Lower leg skin (tissue), 4 donors: ENCODE data around the gene OLFML1. TPM values are rescaled to one million over a fixed set of nuclear protein-coding genes. Genes with fewer than 3 reads are reported as not detected.

Experiments used
- DNase-seq, 2 donors: peaks; one replicate each; pipeline ENCODE4 v3.0.0-alpha.2; 2019; ENCODE audit warnings: low spot score in 2 of 2
- H3K4me3 ChIP-seq: fragments of 200-600 bp; sonication (generic); 2 replicates; pipeline ENCODE4 v1.5.1; 2017; ENCODE audit warnings: mild to moderate bottlenecking, low read depth; ENCODE audit not compliant: poor library complexity, severe bottlenecking
- POLR2A ChIP-seq, 2 donors: fragments of 450-650 bp; IDR thresholded peaks; one replicate each; pipeline ENCODE4 v1.6.1; 2016 to 2017; ENCODE audit warnings: antibody characterized with exemption in 2 of 2, mild to moderate bottlenecking in 1 of 2, moderate library complexity in 1 of 2
- WGBS, 2 donors: methylation state at CpG; one replicate each; pipeline ENCODE4 v1.1.5; 2018; 5-methylcytosine and 5-hydroxymethylcytosine counted together
- intact Hi-C: fragments of 100-400 bp; cut with DNase I; formaldehyde crosslinking; loops from one replicate; pipeline ENCODE4 v1.15.0; 2023; ENCODE audit warnings: low total_unique reads
- total RNA-seq, 4 donors: library from RNA; depleted of rRNA; stranded (reverse); fragments of >200 nt; gene quantifications; one replicate each; pipeline ENCODE4 v1.1.0, GENCODE V29; 2016
- TF ChIP-seq, protein P1 (sequence below), 3 donors: fragments of 450-650 bp; IDR thresholded peaks; one replicate each; pipeline ENCODE4 v1.5.1; 2016; ENCODE audit warnings: antibody characterized with exemption in 3 of 3, mild to moderate bottlenecking in 3 of 3, moderate library complexity in 2 of 3

Gene OLFML1
- total RNA-seq, 4 donors from 2014 or later = 1.4 to 4.0 (median 2.7) TPM

DNA sequence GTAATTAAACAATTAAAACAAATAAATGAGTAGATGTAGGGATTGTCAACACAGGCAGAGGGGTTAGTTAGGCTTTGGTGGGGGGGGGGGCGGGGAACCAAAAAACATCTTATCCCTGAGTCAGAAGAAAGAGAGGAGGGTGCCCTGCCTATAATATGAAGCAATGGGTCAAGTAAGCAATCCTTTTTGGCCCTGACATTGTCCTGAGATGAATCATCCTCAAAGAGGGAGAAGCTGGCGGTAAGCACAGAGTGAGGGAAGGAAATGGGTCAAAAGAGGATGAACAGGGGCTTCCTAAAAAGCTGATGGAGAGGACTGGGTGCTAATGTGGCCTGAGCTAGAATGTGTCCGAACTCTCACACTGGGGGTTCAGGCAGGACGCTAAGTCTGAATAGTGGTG lies 4.7 kb downstream of the OLFML1 start:
- intact Hi-C loops = no loop called here
- no peak overlapping the region for H3K4me3 ChIP-seq
- 75 to 86% methylated on average over 4 of the region's 4 CpGs for WGBS, 2 donors
- DNase-seq = no peak
- TF ChIP-seq POLR2A (IDR thresholded peaks at IDR 0.05) = no peak
- TF ChIP-seq, protein P1, sequence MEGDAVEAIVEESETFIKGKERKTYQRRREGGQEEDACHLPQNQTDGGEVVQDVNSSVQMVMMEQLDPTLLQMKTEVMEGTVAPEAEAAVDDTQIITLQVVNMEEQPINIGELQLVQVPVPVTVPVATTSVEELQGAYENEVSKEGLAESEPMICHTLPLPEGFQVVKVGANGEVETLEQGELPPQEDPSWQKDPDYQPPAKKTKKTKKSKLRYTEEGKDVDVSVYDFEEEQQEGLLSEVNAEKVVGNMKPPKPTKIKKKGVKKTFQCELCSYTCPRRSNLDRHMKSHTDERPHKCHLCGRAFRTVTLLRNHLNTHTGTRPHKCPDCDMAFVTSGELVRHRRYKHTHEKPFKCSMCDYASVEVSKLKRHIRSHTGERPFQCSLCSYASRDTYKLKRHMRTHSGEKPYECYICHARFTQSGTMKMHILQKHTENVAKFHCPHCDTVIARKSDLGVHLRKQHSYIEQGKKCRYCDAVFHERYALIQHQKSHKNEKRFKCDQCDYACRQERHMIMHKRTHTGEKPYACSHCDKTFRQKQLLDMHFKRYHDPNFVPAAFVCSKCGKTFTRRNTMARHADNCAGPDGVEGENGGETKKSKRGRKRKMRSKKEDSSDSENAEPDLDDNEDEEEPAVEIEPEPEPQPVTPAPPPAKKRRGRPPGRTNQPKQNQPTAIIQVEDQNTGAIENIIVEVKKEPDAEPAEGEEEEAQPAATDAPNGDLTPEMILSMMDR (IDR thresholded peaks at IDR 0.05) = no peak

DNA sequence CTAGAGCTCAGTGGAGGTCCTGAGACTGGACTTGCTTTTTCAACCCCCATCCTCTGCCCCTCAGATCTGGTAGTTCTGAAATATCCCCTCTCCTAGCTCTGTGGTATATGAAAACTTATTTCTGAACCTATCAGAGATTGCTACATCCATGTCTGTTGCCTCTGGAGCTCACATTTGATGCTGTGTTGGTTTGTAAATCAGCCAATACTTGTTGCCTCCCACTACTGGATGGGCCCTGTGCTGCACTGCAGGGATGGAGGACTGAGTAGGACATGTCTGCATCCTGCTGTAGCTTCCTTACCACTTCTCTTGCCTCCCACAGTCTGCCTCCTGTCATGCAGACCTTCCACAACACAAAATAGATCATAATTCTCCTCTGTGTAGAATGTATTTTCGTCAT lies 5.2 kb downstream of the OLFML1 start:
- 91 to 95% methylated on average over 1 of the region's 1 CpG for WGBS, 2 donors
- intact Hi-C loops = no loop called here
- TF ChIP-seq, protein P1 (IDR thresholded peaks at IDR 0.05) = no peak
- TF ChIP-seq POLR2A (IDR thresholded peaks at IDR 0.05) = no peak
- DNase-seq = no peak
- H3K4me3 ChIP-seq = no peak overlapping the region

DNA sequence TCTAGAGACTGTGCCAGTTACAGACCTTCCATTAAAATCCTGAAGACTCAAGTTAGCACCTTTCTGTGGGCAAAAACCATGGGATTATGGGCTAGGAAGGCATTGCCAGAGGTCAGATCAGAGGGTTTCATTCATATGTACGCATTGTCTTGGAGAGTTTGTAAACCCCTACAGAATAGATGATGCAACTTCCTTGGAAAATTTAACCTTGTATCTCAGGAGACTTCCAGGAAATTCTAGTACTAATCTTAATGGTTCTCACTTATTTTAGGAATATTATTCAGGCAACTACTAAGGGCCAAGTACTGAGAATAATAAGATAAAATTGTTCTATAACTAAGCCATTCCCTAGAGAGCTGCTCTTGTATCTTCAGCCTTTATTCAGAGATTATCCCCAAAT lies 6.9 kb downstream of the OLFML1 start:
- no peak for DNase-seq
- 83 to 90% methylated on average over 1 of the region's 1 CpG for WGBS, 2 donors
- intact Hi-C loops = no loop called here
- no peak for TF ChIP-seq POLR2A (IDR thresholded peaks at IDR 0.05)
- TF ChIP-seq, protein P1 (IDR thresholded peaks at IDR 0.05) = no peak
- no peak overlapping the region for H3K4me3 ChIP-seq

DNA sequence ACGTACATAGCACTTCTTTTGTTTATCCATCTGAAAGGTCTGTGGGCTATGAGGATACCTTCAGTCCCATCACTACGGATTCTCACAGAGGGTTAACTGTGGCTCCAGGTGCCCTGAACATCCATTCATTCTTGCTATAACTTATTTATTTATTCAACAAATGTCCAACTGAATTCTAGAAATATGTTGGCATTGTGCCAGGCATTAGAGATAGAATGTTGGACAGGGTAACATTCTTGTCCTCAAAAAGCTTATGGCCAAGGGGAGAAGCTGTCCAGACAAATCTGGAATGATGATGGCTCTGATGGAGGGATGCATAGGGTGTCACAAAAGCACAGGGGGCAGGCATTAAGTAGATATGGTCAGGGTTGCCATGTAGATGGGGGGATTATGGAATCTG lies 8.4 kb downstream of the OLFML1 start:
- H3K4me3 ChIP-seq = no peak overlapping the region
- WGBS, 2 donors = 87 to 96% methylated on average over 2 of the region's 2 CpGs
- TF ChIP-seq POLR2A (IDR thresholded peaks at IDR 0.05) = no peak
- TF ChIP-seq, protein P1 (IDR thresholded peaks at IDR 0.05) = no peak
- no peak for DNase-seq
- intact Hi-C loops = no loop called here

DNA sequence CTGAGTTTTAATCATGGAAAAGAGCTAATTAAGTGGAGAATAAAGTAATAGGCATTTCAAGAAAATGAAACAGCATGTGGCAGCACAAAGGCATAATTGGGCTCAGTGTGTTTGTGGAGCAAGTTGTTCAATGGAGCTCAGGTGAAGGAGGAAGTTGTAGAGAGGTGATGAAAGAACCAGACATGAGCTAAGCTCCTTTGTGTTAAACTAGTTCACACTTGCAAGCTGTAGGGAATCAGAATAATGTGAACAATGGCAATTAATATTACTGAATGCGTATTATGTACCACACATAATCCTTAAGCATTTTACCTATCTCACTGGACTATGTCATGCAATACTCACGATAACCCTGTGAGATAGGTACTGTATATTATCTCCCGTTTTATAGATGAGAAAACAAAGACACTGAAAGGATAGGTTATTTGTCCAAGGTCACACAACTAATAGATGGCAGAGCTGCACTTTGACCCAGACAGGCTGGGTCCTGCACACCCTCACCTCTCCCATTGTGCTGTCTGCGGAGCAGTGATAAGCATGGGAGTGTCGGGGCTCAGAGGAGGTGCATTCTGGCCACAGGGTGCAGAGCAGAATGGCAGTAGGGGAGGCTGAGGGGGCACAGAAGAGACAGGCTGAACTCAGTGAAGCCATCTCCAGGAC lies 8.9 kb downstream of the OLFML1 start:
- intact Hi-C loops = no loop called here
- WGBS, 2 donors = 79 to 82% methylated on average over 5 of the region's 5 CpGs

More for the DNA sequence above, 8.9 kb downstream of the OLFML1 start:
- no peak for DNase-seq
- TF ChIP-seq, protein P1 (IDR thresholded peaks at IDR 0.05) = no peak
- no peak for TF ChIP-seq POLR2A (IDR thresholded peaks at IDR 0.05)
- no peak overlapping the region for H3K4me3 ChIP-seq
